ENCODE results near the gene PHLDB2.
A peak's percentile ranks its signal among the peaks of the same experiment; 100 is the strongest.

Gene PHLDB2

GRCh38 chr3:111926266-111926676 lies 67.2 kb downstream of the PHLDB2 start:
- no peak for DNase-seq (ENCODE audit: low spot score)

- no peak for DNase-seq (ENCODE audit: low spot score)
These were observed 69.5 kb downstream of the PHLDB2 start for GRCh38 chr3:111928613-111929012.

- DNase-seq (ENCODE audit: low spot score), result no peak
These were observed 70.4 kb downstream of the PHLDB2 start for GRCh38 chr3:111929484-111929883.

GRCh38 chr3:111932946-111933345 lies 73.9 kb downstream of the PHLDB2 start:
- no peak for DNase-seq (ENCODE audit: low spot score)

- peak; percentile 65 for DNase-seq (ENCODE audit: low spot score)
These were observed 77.3 kb downstream of the PHLDB2 start for GRCh38 chr3:111936191-111936841.

GRCh38 chr3:111936967-111937366 lies 77.9 kb downstream of the PHLDB2 start:
- peak; percentile 25 for DNase-seq (ENCODE audit: low spot score)

- no peak for DNase-seq (ENCODE audit: low spot score)
These were observed 78.8 kb downstream of the PHLDB2 start for GRCh38 chr3:111937871-111938270.

GRCh38 chr3:111939873-111940272 lies 80.8 kb downstream of the PHLDB2 start:
- no peak for DNase-seq (ENCODE audit: low spot score)

GRCh38 chr3:111943533-111943932 lies 84.5 kb downstream of the PHLDB2 start:
- no peak for DNase-seq (ENCODE audit: low spot score)

- DNase-seq (ENCODE audit: low spot score), result no peak
These were observed 85.3 kb downstream of the PHLDB2 start for GRCh38 chr3:111944372-111944771.

GRCh38 chr3:111947231-111947630 lies 88.2 kb downstream of the PHLDB2 start:
- DNase-seq (ENCODE audit: low spot score), result peak; percentile 27

GRCh38 chr3:111948786-111949185 lies 89.7 kb downstream of the PHLDB2 start:
- no peak for DNase-seq (ENCODE audit: low spot score)

GRCh38 chr3:111949712-111950111 lies 90.6 kb downstream of the PHLDB2 start:
- DNase-seq (ENCODE audit: low spot score), result no peak

GRCh38 chr3:111951032-111951431 lies 92.0 kb downstream of the PHLDB2 start:
- no peak for DNase-seq (ENCODE audit: low spot score)

GRCh38 chr3:111952086-111952485 lies 93.0 kb downstream of the PHLDB2 start:
- DNase-seq (ENCODE audit: low spot score), result no peak

- no peak for DNase-seq (ENCODE audit: low spot score)
These were observed 93.9 kb downstream of the PHLDB2 start for GRCh38 chr3:111952866-111953450.

GRCh38 chr3:111954228-111954990 lies 95.3 kb downstream of the PHLDB2 start:
- peak; percentile 17 for DNase-seq (ENCODE audit: low spot score)

- no peak for DNase-seq (ENCODE audit: low spot score)
These were observed 96.8 kb downstream of the PHLDB2 start for GRCh38 chr3:111955876-111956275.

- DNase-seq (ENCODE audit: low spot score), result no peak
These were observed 97.4 kb downstream of the PHLDB2 start for GRCh38 chr3:111956449-111956848.

- DNase-seq (ENCODE audit: low spot score), result no peak
These were observed 98.1 kb downstream of the PHLDB2 start for GRCh38 chr3:111956995-111957734.

GRCh38 chr3:111961461-111962164 lies 102.5 kb downstream of the PHLDB2 start:
- DNase-seq (ENCODE audit: low spot score), result no peak

GRCh38 chr3:111963424-111963823 lies 104.4 kb downstream of the PHLDB2 start:
- DNase-seq (ENCODE audit: low spot score), result peak; percentile 62

All from AG20443 (cell line).